Activated naive CD8-positive, alpha-beta T cell treated with anti-CD3 and anti-CD28 coated beads, Interleukin-2, amount 50 U/mL, for 24 hours (primary cell): ENCODE results near the gene GLS2.
"Not testable (repeated sequence)": the region's sequence is repeated elsewhere in the genome, so short reads cannot be mapped to it uniquely, and the experiment has no call there.

Experiments used
- ATAC-seq: fragments of 150-1000 bp; cut with Tn5 transposase; one replicate; pipeline ENCODE4 v1.10.0; 2021
- DNase-seq: peaks from one replicate; pipeline ENCODE4 v3.0.0; 2021
- H3K27ac Mint-ChIP-seq: one replicate; pipeline ENCODE4 v1.8.0; 2021; ENCODE audit warnings: mild to moderate bottlenecking, mixed read lengths
- H3K27me3 Mint-ChIP-seq: one replicate; pipeline ENCODE4 v1.8.0; 2021; ENCODE audit warnings: mixed read lengths
- H3K36me3 Mint-ChIP-seq: one replicate; pipeline ENCODE4 v1.8.0; 2021; ENCODE audit warnings: low read depth, mixed read lengths
- H3K4me1 Mint-ChIP-seq: one replicate; pipeline ENCODE4 v1.8.0; 2021; ENCODE audit warnings: mixed read lengths
- H3K4me3 Mint-ChIP-seq: one replicate; pipeline ENCODE4 v1.8.0; 2021; ENCODE audit warnings: mild to moderate bottlenecking, moderate library complexity, mixed read lengths
- H3K9me3 Mint-ChIP-seq: one replicate; pipeline ENCODE4 v1.8.0; 2021; ENCODE audit warnings: mixed read lengths

GLS2 gene

DNA sequence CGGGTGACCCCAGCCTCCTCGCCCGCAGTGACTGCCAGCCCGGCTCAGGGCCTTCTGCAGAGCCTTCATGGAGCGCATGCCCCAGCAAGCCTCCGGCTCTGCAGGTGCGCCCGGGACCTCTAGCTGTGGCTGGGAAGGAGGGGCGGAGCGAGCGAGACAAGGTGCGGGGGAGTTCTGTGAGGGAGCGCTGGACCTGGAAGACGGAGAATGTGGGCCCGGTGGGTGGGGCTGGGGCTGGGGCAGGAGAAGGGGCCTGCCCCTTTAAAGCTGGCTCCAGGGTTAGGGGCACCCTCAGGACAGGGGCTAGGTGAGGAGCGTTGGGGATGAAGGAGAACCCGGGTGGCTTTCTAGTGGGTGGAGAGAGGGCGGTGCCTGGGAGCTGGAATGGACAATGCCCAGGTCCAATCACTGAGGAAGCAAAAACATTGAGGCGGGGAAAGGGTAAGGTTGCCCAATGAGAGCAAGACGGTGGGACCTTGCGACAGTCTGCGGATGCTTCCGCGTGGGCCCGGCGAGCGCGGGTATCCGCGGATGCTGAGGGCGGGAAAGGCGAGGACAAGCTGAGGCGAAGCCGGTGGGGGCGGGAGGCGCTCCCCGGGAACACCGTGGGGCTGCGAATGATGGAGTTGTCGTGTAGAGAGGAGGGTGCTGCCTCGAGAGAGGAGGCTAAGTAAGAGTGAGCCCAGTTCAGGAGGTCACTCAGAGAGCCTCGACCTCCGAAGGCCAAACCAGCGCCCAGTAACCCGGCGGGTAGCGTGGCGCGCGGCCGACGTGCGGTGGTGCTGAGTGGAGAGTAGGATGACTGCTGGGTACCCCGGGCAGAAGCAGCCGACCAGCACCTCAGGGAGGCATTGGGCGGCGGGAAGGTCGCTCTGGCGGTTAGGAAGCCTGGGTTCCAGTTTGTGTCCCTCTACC is at the start of gene GLS2:
TSS of gene GLS2 (minus strand) at position 121 of the 915 bp plus-strand sequence. CDS start at position 78, 43 bp downstream.
- ATAC-seq: peak; percentile 93
- Mint-ChIP-seq H3K4me1 (peaks cover 18% of the 10 kb centered on the region), H3K4me3 (peak within 1 kb of the TSS; percentile 78), H3K27me3 (peaks cover 43% of the 10 kb centered on the region), H3K27ac (peak within 1 kb of the TSS; percentile 60), H3K9me3 (no peaks in the 10 kb centered on the region), H3K36me3 (peaks cover 3% of the 10 kb centered on the region)
- peak; percentile 67 for DNase-seq

DNA sequence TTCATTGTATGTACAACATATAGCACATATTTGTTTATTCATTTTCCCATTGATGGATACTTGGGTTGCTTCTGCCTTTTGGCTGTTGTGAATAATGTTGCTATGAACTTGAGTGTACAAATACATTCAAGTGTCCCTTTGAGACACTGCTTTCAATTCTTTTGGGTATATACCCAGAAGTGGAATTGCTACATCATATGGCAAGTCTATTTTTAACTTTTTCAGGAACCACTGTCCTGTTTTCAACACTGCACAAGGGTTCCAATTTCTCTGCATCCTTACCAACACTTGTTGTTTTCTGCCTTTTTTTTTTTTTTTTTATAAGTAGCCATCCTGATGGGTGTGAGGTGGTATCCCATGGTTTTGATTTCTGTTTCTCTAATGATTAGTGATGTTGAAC is 49.6 kb upstream of the GLS2 start:
- Mint-ChIP-seq H3K36me3 (no peaks in the 10 kb centered on the region), H3K27me3 (no peaks in the 10 kb centered on the region), H3K27ac (no peak overlapping the region), H3K4me3 (no peak overlapping the region), H3K4me1 (no peaks in the 10 kb centered on the region), H3K9me3 (no peaks in the 10 kb centered on the region)
- no peak for DNase-seq
- ATAC-seq: no peak

DNA sequence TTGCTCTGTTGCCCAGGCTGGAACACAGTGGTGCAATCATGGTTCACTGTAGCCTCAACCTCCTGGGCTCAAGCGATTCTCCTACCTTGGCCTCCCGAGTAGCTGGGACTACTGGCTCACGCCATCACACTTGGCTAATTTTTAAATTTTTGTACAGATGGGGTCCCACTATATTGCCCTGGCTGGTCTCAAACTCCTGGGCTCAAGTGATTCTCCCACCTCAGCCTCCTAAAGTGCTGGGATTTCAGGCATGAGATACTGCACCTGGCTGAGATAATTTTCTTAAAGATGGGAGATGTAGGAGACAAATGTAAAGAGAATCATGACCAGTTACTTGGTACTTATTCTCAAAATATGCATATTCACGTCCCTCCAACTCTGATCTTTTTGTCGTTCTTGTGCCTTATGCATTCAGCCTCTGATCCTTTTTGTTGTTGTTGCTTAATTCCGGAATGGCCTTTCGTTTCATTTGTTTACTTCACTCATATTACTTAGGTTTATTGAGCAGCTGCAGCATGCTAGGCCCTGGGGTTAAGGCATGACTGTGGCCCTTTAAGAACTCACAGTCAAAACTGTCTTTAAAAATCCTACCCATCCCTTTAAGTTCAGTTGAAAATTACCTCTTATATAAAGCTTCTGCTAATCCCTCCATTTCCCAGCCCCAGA is 42.6 kb upstream of the GLS2 start:
- Mint-ChIP-seq H3K4me1 (no peaks in the 10 kb centered on the region), H3K27ac (no peak overlapping the region), H3K4me3 (no peak overlapping the region), H3K9me3 (no peaks in the 10 kb centered on the region), H3K36me3 (no peaks in the 10 kb centered on the region), H3K27me3 (no peaks in the 10 kb centered on the region)
- no peak for DNase-seq
- ATAC-seq: no peak

DNA sequence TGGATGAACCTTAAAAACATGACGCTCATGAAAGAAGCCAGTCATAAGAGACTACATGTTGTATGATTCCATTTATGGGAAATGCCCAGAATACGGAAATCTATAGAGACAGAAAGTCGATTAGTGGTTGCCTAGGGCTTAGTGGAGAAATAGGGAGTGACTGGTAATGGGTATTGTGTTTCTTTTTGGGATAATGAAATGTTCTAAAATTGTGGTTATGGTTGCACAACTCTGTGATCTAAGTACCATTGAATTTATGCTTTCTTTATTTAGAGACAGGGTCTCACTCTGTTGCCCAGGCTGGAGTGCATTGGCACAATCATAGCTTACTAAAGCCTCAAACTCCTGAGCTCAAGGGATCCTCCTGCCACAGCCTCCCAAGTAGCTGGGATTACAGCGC is 41.7 kb upstream of the GLS2 start:
- no peak overlapping the region for H3K4me3 Mint-ChIP-seq
- H3K4me1 Mint-ChIP-seq: no peaks in the 10 kb centered on the region
- no peaks in the 10 kb centered on the region for H3K36me3 Mint-ChIP-seq
- no peak overlapping the region for H3K27ac Mint-ChIP-seq
- no peak for ATAC-seq
- H3K9me3 Mint-ChIP-seq: no peaks in the 10 kb centered on the region
- no peaks in the 10 kb centered on the region for H3K27me3 Mint-ChIP-seq
- no peak for DNase-seq

DNA sequence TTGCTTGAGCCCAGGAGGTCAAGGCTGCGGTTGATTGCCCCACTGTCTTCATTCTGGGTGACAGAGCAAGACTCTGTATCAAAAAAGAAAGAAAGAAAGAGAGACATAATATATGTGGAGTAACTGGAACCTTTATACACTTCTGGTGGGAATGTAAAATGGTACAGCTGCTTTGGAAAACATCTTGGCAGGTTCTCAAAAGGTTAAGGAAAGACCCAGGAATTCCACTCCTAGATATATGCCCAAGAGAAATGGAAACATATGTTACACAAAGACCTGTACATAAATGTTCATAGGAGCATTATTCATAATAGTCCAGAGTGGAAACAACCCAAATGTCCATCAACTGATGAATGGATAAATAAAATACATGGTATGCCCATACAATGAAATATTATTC is 40.9 kb upstream of the GLS2 start:
- Mint-ChIP-seq H3K27me3 (no peaks in the 10 kb centered on the region), H3K4me1 (peaks cover 1% of the 10 kb centered on the region), H3K36me3 (no peaks in the 10 kb centered on the region), H3K4me3 (no peak overlapping the region), H3K9me3 (no peaks in the 10 kb centered on the region), H3K27ac (no peak overlapping the region)
- ATAC-seq: no peak
- DNase-seq: no peak

DNA sequence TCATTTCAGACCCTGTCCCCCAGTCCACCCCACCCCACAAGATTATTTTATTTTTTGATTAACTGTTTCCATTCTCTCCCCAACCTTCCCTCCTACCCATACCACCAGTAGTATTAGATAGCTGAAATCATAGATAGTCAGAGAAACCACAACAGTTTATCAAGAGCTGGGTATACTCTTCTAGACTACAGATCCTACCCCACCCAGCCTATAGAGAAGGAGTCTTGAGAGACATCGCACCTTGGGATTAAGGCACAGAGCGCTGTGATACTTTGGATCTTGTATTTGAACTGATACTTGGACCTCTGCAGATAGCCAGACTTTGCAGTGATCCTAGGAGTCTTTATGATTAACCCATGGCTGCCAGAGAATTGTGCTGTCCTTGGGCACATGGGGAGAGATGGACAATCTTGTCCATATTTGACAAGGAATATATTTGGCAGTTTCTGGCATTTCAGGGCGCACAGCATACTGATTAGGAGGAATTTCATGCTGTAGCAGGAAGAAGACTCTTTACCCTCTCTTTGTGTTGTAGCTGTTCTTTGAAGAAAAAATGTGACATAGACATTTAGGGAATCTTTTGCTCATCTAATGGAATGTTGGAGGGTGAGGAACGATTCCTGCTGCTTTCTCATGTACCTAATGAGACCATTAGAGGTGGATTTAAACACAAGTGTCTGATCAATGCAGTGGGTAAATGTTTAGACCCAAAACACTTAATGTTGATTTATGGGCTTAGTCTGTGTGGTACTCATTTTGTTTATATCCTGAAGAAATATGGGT is 34.6 kb upstream of the GLS2 start:
- Mint-ChIP-seq H3K27ac (peak overlapping the region; percentile 74), H3K4me3 (peak overlapping the region; percentile 80), H3K9me3 (no peaks in the 10 kb centered on the region), H3K4me1 (peaks cover 35% of the 10 kb centered on the region), H3K36me3 (no peaks in the 10 kb centered on the region), H3K27me3 (no peaks in the 10 kb centered on the region)
- no peak for DNase-seq
- peak; percentile 83 for ATAC-seq

DNA sequence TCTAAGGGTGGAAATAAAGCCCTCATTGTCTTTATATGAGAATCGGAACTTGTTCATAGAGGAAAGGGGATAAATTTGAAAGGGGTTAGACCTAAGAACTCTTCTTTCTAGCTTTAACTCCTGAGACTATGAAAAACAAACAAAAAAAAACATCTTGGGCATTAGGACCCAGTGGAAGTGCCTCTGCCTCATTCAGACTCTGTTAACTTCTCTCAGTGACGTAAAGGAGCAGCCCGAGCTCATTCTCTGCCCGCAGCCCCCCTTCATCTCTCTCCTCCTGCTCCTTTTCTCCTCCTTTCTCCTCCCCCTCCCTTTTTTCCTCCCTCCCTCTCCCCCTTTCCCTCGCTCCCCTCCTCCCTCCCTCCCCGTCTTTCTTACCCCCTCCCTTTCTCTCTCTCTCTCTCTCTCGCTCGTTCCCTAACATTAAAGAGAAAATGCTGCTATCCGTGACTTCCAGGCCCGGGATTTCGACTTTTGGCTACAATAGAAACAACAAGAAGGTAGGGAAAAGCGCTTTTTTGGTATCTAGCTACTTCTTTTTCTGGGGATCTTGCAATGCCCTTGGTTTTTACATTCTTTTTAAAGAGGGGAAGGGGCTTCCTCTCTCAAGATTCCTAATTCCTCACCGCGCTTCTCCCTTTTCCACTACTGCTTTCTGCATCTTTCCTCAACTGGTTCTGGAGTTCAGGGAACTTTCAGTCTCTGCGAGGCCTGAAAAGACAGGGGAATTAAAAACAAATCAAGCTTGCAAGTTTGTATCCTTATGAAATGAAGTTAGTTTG is 33.8 kb upstream of the GLS2 start, which contains the start of gene RBMS2:
TSS of gene RBMS2 (plus strand) at position 231 of the 782 bp plus-strand sequence. CDS start at position 435, 204 bp downstream.
- peak; percentile 35 for DNase-seq
- Mint-ChIP-seq H3K4me1 (peaks cover 35% of the 10 kb centered on the region), H3K27me3 (no peaks in the 10 kb centered on the region), H3K9me3 (no peaks in the 10 kb centered on the region), H3K27ac (peak within 1 kb of the TSS; percentile 74), H3K36me3 (no peaks in the 10 kb centered on the region), H3K4me3 (peak within 1 kb of the TSS; percentile 80)
- ATAC-seq: peak; percentile 88

DNA sequence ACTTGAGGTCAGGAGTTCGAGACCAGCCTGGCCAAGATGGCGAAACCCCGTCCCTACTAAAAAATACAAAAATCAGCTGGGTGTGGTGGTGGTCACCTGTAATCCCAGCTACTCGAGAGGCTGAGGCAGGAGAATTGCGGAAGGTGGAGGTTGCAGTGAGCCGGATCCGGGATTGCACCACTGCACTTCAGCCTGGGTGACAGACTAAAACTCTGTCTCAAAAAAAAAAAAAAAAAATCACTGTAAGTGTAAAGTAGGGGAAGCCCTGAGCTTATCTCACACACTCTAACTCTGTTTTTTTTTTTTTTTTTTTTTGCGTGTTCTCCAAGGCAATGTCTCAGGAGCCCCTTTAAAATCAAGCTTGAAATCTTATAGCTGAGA is 33.2 kb upstream of the GLS2 start:
- Mint-ChIP-seq H3K27me3 (no peaks in the 10 kb centered on the region), H3K4me1 (peaks cover 35% of the 10 kb centered on the region), H3K36me3 (no peaks in the 10 kb centered on the region), H3K4me3 (peak overlapping the region; percentile 80), H3K27ac (peak overlapping the region; percentile 74), H3K9me3 (no peaks in the 10 kb centered on the region)
- DNase-seq: no peak
- ATAC-seq: peak; percentile 6

DNA sequence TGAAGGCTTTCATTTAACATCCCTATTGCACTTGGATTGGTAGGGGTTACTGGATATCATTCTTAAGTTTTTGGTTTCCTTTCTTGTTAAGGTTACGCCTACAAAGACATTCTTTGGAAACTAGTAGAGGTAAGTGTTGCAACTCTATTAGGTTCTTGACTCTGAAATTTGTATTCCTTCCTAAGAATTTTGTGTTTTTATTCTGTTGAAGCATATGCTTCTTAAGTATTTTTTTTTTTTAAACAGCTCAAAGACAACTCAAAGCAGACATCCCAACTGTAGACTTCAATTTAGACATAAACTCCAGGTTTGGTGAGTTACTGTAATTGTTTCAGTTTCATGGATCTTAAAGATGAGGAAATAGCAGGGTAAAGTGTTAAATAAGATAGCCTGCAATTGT is 32.5 kb upstream of the GLS2 start:
- DNase-seq (no peak), ATAC-seq (no peak)
- no peaks in the 10 kb centered on the region for H3K9me3 Mint-ChIP-seq
- H3K27me3 Mint-ChIP-seq: no peaks in the 10 kb centered on the region
- H3K36me3 Mint-ChIP-seq: no peaks in the 10 kb centered on the region
- peaks cover 35% of the 10 kb centered on the region for H3K4me1 Mint-ChIP-seq
- H3K4me3 Mint-ChIP-seq: peak overlapping the region; percentile 80
- H3K27ac Mint-ChIP-seq: no peak overlapping the region

DNA sequence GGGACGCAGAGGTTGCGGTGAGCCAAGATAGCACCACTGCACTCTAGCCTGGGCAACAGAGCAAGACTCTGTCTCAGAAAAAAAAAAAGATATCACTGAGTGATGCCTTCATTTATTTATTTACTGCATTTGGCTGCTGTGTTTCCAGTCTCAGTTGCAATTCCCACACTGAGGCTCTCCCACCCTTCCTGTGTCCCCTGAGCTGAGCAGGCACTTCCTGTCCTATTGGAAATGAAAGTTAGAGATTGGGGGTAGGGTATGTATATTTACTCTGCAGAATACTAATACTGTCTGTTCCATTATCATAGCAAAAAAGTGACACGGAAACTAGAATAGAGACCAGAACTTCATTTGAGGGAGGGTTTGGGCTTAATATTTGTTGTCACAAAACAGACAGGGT is 32.1 kb upstream of the GLS2 start:
- Mint-ChIP-seq H3K9me3 (no peaks in the 10 kb centered on the region), H3K4me1 (peaks cover 35% of the 10 kb centered on the region), H3K27me3 (no peaks in the 10 kb centered on the region), H3K4me3 (no peak overlapping the region), H3K27ac (no peak overlapping the region), H3K36me3 (no peaks in the 10 kb centered on the region)
- DNase-seq: no peak
- ATAC-seq: no peak

DNA sequence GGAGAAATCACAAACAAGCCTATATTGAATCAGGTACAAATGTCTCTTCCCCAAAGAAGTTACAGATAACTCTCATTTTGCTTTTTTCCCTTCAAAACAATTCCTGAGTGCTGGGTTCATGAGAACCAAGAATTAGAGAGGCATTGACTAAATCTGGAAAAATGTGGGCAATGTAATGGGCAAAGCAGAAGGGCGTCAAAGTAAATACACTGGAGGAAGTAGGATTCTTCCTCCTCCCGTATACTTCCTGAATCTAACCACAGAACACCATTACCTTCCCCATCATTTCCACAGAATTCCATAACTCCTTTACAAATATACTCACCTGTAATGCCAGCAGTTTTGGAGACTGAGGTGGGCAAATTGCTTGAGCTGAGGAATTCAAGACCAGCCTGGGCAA is 30.6 kb upstream of the GLS2 start:
- Mint-ChIP-seq H3K36me3 (no peaks in the 10 kb centered on the region), H3K4me3 (no peak overlapping the region), H3K4me1 (peaks cover 33% of the 10 kb centered on the region), H3K9me3 (no peaks in the 10 kb centered on the region), H3K27ac (no peak overlapping the region), H3K27me3 (no peaks in the 10 kb centered on the region)
- no peak for ATAC-seq
- DNase-seq: no peak

DNA sequence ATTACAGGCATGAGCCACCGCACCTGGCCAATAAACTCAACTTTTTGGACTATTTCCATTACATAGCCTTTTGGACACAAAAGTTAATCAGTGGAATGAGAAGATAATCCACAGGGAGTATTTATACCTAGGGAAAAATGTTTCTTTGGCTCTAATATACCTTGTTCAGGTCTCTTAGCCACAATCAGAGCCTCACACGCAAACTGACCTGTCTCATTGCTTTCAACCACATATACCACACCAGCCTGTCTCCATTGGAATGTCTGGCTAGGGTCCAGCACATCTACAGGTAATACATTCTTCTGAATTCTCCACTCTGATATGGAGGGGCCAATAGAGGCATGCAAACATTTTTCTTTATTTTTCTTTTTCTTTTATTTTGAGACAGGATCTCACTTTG is 29.9 kb upstream of the GLS2 start:
- ATAC-seq: no peak
- no peaks in the 10 kb centered on the region for H3K27me3 Mint-ChIP-seq

DNA sequence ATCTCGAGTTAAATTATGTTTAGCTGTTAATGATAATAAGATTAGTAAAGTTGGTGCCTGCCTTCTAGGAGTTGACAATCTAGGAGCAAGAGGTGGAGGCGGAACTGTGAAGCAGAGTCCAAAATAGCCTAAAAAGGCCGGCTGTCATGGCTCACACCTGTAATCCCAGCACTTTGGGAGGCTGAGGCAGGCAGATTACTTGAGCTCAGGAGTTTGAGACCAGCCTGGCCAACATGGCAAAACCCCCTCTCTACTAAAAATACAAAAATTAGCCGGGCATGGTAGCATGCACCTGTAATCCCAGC is 26.0 kb upstream of the GLS2 start:
- not testable (repeated sequence) for ATAC-seq, H3K27me3 Mint-ChIP-seq, H3K9me3 Mint-ChIP-seq, H3K4me1 Mint-ChIP-seq, DNase-seq, H3K36me3 Mint-ChIP-seq, H3K4me3 Mint-ChIP-seq, H3K27ac Mint-ChIP-seq

More for the DNA sequence above, 29.9 kb upstream of the GLS2 start:
- no peak overlapping the region for H3K4me3 Mint-ChIP-seq
- DNase-seq: no peak
- H3K9me3 Mint-ChIP-seq: no peaks in the 10 kb centered on the region
- H3K27ac Mint-ChIP-seq: no peak overlapping the region
- H3K4me1 Mint-ChIP-seq: peaks cover 31% of the 10 kb centered on the region
- H3K36me3 Mint-ChIP-seq: no peaks in the 10 kb centered on the region

DNA sequence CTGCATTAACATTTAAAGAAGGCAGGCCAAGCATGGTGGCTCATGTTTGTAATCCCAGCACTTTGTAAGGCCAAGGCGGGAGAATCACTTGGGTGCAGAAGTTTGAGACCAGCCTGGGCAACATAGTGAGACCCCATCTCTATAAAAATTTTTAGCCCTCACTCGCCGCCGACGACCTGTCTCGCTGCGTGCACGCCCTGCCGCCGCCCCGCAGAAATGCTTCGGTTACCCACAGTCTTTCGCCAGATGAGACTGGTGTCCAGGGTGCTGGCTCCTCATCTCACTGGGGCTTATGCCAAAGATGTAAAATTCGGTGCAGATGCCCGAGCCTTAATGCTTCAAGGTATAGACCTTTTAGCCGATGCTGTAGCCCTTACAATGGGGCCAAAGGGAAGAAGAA is 22.8 kb upstream of the GLS2 start:
- Mint-ChIP-seq H3K27ac (no peak overlapping the region), H3K36me3 (no peaks in the 10 kb centered on the region), H3K4me1 (no peaks in the 10 kb centered on the region), H3K9me3 (no peaks in the 10 kb centered on the region), H3K4me3 (no peak overlapping the region), H3K27me3 (peaks cover 6% of the 10 kb centered on the region)
- no peak for DNase-seq
- no peak for ATAC-seq
